Central memory CD8-positive, alpha-beta T cell (primary cell): ENCODE measurements around the gene ARPC1A.
A peak's percentile ranks its signal among the peaks of the same experiment; 100 is the strongest.

Experiments
- ATAC-seq: fragments of 150-1000 bp; cut with Tn5 transposase; replicated peaks from 2 replicates; pipeline ENCODE4 v1.10.0; 2022; ENCODE audit warnings: mild to moderate bottlenecking, moderate FRiP score, moderate number of reproducible peaks; ENCODE audit not compliant: poor library complexity, severe bottlenecking; ENCODE audit errors: extremely low read depth
- DNase-seq, 2 donors: peaks; one replicate each; pipeline ENCODE4 v3.0.0; 2021; ENCODE audit warnings: low spot score in 2 of 2
- H3K27ac Mint-ChIP-seq: one replicate; pipeline ENCODE4 v1.8.0; 2022; ENCODE audit warnings: low read depth, mild to moderate bottlenecking, moderate library complexity, mixed read lengths
- H3K27me3 Mint-ChIP-seq: one replicate; pipeline ENCODE4 v1.8.0; 2022; ENCODE audit warnings: mixed read lengths
- H3K36me3 Mint-ChIP-seq: one replicate; pipeline ENCODE4 v1.8.0; 2022; ENCODE audit warnings: mild to moderate bottlenecking, moderate library complexity, mixed read lengths; ENCODE audit not compliant: insufficient read depth
- H3K4me1 Mint-ChIP-seq: one replicate; pipeline ENCODE4 v1.8.0; 2022; ENCODE audit warnings: mixed read lengths
- H3K4me3 Mint-ChIP-seq: one replicate; pipeline ENCODE4 v1.8.0; 2022; ENCODE audit warnings: mild to moderate bottlenecking, moderate library complexity, mixed read lengths
- H3K9me3 Mint-ChIP-seq: one replicate; pipeline ENCODE4 v1.8.0; 2022; ENCODE audit warnings: mixed read lengths

Gene ARPC1A

DNA sequence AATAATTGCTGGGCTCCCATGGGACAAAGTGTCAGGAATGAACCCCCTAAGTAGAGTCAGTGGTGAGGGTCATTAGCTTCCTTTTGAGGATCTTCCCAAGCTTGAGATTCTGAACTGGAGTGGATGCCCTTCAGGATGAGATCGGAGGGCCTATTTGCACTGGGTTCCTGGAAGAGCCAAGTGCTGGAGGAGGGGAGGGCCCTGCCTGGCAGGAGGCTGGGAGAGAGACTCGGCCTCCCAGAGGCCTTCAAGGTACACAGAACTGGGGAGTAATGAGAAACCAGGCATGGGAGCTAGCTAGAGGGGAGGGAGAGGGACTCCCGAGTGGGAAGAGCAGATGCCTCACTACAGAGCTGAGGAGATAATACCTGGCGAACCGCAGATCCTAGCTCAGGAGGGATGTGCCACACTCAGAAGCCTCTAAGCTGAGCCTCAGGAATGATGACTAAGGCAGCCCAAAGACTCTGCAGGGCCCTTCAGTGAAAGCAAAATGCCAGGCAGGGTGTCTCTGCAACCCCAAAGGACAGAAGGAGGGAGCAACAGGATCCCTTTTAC is 73.3 kb downstream of the ARPC1A start:
- no peaks in the 10 kb centered on the region for H3K27me3 Mint-ChIP-seq
- H3K9me3 Mint-ChIP-seq = no peaks in the 10 kb centered on the region
- H3K36me3 Mint-ChIP-seq = peaks cover 63% of the 10 kb centered on the region
- no peak for ATAC-seq
- no peak for DNase-seq
- H3K4me1 Mint-ChIP-seq = peaks cover 40% of the 10 kb centered on the region
- H3K27ac Mint-ChIP-seq = peak overlapping the region; percentile 75
- H3K4me3 Mint-ChIP-seq = no peak overlapping the region

DNA sequence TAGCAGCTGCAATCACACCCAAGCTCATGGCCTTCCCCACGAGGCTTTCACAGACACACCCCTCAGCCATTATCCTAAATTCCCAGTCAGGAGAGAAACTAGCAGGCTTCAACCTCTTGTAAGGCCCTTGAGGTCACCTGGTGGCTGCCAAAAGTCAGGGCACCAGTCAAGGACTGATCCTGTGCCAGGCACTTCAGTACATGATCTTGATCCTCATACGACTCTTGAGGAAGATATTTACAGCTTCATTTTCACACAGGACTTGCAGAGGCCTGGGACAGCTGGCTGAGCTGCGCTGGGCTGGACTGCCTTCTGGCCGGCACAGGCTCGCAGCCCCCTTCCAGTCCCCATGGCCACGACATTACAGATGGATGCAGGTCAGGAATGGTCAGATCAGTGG is 73.9 kb downstream of the ARPC1A start:
- peaks cover 41% of the 10 kb centered on the region for H3K4me1 Mint-ChIP-seq
- no peaks in the 10 kb centered on the region for H3K27me3 Mint-ChIP-seq
- peak overlapping the region; percentile 75 for H3K27ac Mint-ChIP-seq
- H3K9me3 Mint-ChIP-seq = no peaks in the 10 kb centered on the region
- no peak for DNase-seq
- H3K4me3 Mint-ChIP-seq = no peak overlapping the region
- H3K36me3 Mint-ChIP-seq = peaks cover 58% of the 10 kb centered on the region
- no peak for ATAC-seq

DNA sequence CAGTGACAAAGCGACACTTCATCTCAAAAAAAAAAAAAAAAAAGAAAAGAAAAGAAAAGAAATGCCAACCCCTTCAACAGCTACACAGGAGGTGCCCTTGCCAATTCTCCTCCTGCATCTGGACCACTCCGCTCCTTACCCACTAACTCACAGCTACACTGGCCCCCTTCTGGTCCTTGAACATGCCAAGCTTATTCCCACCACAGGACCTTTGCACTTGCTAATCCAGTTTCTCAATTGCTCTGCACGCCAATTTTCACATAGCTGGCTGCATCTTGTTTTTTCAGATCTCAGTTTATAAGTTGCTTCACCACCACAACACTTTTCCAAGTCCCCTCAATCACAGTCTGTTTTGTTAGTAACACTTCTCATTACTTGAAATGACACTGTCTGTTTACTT is 77.2 kb downstream of the ARPC1A start:
- H3K36me3 Mint-ChIP-seq = peaks cover 44% of the 10 kb centered on the region
- no peaks in the 10 kb centered on the region for H3K9me3 Mint-ChIP-seq
- H3K27me3 Mint-ChIP-seq = no peaks in the 10 kb centered on the region
- no peak for ATAC-seq
- H3K4me3 Mint-ChIP-seq = no peak overlapping the region
- peaks cover 51% of the 10 kb centered on the region for H3K4me1 Mint-ChIP-seq
- no peak for DNase-seq
- H3K27ac Mint-ChIP-seq = peak overlapping the region; percentile 38

DNA sequence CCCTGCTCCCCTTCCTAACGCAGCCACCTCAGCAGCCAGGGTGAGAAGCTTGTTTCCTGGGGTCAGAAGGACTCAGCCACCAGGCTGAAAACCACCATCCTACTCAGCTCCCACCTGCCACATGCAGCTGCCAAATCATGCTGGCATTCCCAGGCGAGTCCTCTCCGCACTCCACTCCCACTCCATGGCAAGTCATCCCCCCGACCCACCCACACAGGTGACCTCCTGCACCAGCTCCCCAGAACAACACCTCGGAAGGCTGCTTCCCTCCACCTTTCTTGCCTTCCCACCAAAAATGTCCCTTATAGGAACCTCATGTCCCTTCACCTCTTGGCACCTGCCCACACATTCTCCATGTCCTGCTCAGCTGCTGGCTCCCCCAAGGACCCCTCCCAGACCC is 78.1 kb downstream of the ARPC1A start:
- Mint-ChIP-seq H3K9me3 (no peaks in the 10 kb centered on the region), H3K4me3 (no peak overlapping the region), H3K27ac (peak overlapping the region; percentile 38), H3K27me3 (no peaks in the 10 kb centered on the region), H3K36me3 (peaks cover 49% of the 10 kb centered on the region), H3K4me1 (peaks cover 48% of the 10 kb centered on the region)
- DNase-seq (no peak), ATAC-seq (no peak)

- Mint-ChIP-seq H3K27me3 (no peaks in the 10 kb centered on the region), H3K27ac (no peak overlapping the region), H3K9me3 (no peaks in the 10 kb centered on the region), H3K4me1 (peaks cover 50% of the 10 kb centered on the region), H3K36me3 (peaks cover 52% of the 10 kb centered on the region), H3K4me3 (no peak overlapping the region)
- DNase-seq = no peak
- ATAC-seq = no peak
Measured at GRCh38 chr7:99404235-99404976, 78.7 kb downstream of the ARPC1A start.

DNA sequence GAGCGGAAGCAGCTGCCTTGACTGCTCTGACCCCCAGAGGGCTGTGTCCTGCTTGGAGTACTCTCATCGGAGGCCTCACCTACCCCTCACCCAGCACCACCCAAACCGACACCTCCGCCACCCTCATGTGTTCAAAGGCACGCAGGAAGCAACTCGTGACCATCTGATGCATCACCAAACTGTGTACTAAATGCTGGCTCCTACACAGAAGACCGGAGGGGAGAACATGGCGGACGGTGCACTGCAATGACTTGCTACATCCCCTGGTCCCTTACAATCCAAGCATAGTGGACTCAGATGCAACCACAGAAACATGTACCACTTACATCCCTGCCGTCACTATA is 79.3 kb downstream of the ARPC1A start:
- Mint-ChIP-seq H3K9me3 (no peaks in the 10 kb centered on the region), H3K36me3 (peaks cover 53% of the 10 kb centered on the region), H3K27me3 (no peaks in the 10 kb centered on the region), H3K4me3 (no peak overlapping the region), H3K27ac (peak overlapping the region; percentile 29), H3K4me1 (peaks cover 56% of the 10 kb centered on the region)
- ATAC-seq (no peak), DNase-seq (peak in 1 of 2 donors; percentile 18)

DNA sequence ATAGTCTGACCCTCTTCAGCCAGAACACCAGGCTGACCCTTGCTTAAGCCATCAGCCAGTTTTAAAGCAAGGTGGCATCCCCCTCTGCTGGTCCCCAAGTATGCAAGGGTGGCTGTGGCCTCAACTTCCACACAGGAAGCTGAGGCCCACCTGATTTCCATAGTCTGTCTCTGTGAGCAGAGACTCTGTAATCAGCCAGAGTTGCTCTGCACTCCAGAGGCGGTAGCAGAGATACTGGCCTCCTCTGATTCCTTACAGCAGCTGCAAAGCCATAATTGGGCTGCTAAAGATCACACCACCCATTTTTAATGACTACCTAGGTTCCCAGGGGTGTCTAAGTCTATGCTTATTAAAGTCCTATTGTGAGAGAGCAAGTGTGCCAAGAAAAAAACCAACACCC is 80.9 kb downstream of the ARPC1A start:
- Mint-ChIP-seq H3K9me3 (no peaks in the 10 kb centered on the region), H3K27me3 (no peaks in the 10 kb centered on the region), H3K36me3 (peaks cover 60% of the 10 kb centered on the region), H3K4me1 (peaks cover 59% of the 10 kb centered on the region), H3K4me3 (peak overlapping the region; percentile 93), H3K27ac (peak overlapping the region; percentile 95)
- DNase-seq = no peak
- ATAC-seq = no peak

GRCh38 chr7:99407872-99408378 is 82.2 kb downstream of the ARPC1A start:
- Mint-ChIP-seq H3K9me3 (no peaks in the 10 kb centered on the region), H3K4me3 (peak overlapping the region; percentile 93), H3K4me1 (peaks cover 58% of the 10 kb centered on the region), H3K27ac (peak overlapping the region; percentile 95), H3K27me3 (no peaks in the 10 kb centered on the region), H3K36me3 (peaks cover 64% of the 10 kb centered on the region)
- DNase-seq = peak in 1 of 2 donors; percentile 16
- ATAC-seq = peak; percentile 27

DNA sequence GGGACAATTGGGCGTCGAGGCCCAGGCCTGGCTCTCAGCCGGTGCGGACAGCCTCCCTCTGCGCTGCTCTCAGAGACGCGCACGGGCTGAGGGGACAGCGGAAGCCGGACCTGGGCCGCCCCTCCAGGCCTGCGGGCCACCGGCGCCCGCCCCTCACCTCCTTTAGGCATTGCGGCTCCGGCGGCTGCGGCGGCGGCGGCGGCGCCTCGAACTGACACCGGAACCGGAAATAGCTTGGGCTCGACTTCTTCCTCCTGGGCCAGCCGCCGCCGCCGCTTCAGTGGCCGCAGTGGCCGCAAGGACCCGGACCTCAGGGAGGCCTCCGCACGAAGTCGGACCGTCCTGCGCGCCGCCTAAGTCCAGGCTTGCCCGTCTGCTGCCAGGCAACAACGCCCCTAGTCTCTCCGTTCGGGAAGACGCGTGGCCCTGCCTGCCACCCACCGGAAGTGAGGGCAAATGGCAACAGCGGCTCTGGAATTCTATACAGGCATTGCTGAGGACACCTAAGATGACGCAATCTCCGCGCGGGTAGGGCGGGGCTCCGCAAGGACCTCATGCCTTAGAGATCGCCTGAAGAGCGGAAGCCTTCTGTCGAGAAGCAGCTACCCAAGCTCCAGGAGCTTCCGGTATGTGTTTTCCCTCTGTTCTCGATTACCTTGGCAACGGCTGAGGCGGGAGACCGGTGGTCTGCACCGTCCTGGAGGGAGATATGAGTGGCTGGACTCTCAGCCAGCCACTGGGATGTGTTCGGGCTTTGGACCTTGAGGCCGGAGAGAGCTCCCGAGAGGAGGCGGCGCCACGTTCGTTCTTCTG is 82.9 kb downstream of the ARPC1A start, which contains the start of the genes BUD31 and PDAP1:
BUD31 (plus strand) TSS at position 591 of the 813 bp plus-strand sequence. CDS start 2,124 bp downstream, outside the sequence.
PDAP1 (minus strand) TSS at position 219 of the 813 bp plus-strand sequence; CDS start at position 170, 49 bp downstream.
- Mint-ChIP-seq H3K36me3 (peaks cover 62% of the 10 kb centered on the region), H3K4me1 (peaks cover 55% of the 10 kb centered on the region), H3K27me3 (no peaks in the 10 kb centered on the region), H3K9me3 (no peaks in the 10 kb centered on the region), H3K27ac (peak within 1 kb of the TSS; percentile 95), H3K4me3 (peak within 1 kb of the TSS; percentile 93)
- DNase-seq = peak; percentile 97 to 99
- ATAC-seq = peak; percentile 82

GRCh38 chr7:99409192-99409572 is 83.5 kb downstream of the ARPC1A start:
- Mint-ChIP-seq H3K4me3 (peak overlapping the region; percentile 93), H3K4me1 (peaks cover 49% of the 10 kb centered on the region), H3K27ac (peak overlapping the region; percentile 95), H3K27me3 (no peaks in the 10 kb centered on the region), H3K9me3 (no peaks in the 10 kb centered on the region), H3K36me3 (peaks cover 58% of the 10 kb centered on the region)
- ATAC-seq = peak; percentile 14
- DNase-seq = no peak

GRCh38 chr7:99409806-99410205 is 84.1 kb downstream of the ARPC1A start:
- Mint-ChIP-seq H3K4me3 (peak overlapping the region; percentile 93), H3K27me3 (no peaks in the 10 kb centered on the region), H3K36me3 (peaks cover 64% of the 10 kb centered on the region), H3K4me1 (peaks cover 49% of the 10 kb centered on the region), H3K9me3 (no peaks in the 10 kb centered on the region), H3K27ac (peak overlapping the region; percentile 95)
- ATAC-seq = no peak
- DNase-seq = no peak

DNA sequence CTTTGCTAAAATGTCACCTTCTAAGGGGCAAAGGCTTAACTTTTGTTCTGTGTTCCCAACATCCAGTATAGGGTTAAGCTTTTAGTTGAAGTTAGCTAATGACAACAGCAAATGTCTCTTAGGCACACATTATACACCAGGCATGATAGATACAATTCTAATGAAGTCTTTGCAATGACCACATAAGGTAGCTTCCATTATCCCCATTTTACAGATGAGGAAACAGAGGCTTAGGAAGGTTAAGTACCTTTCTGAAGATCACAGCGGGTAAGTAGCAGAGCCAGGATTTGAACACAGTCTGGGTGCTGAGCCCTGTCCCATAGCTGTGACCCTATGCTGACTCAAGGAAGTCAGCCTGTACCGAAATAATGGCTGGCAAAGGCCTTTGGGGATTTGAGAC is 84.9 kb downstream of the ARPC1A start:
- peaks cover 55% of the 10 kb centered on the region for H3K4me1 Mint-ChIP-seq
- peaks cover 65% of the 10 kb centered on the region for H3K36me3 Mint-ChIP-seq

More for the DNA sequence above, 84.9 kb downstream of the ARPC1A start:
- H3K27ac Mint-ChIP-seq = peak overlapping the region; percentile 95
- H3K27me3 Mint-ChIP-seq = no peaks in the 10 kb centered on the region
- ATAC-seq = no peak
- no peak for DNase-seq
- no peaks in the 10 kb centered on the region for H3K9me3 Mint-ChIP-seq
- H3K4me3 Mint-ChIP-seq = peak overlapping the region; percentile 93
